Muscle of leg (tissue), 11 donors: ENCODE results near the gene TTLL5. TPM values are rescaled to one million over a fixed set of nuclear protein-coding genes. Genes with fewer than 3 reads are reported as not detected.

Source experiments
- DNase-seq: peaks from one replicate; pipeline ENCODE4 v3.0.0; 2013
- H3K27ac ChIP-seq: one replicate; pipeline ENCODE4 v1.5.1; 2013; ENCODE audit warnings: mild to moderate bottlenecking, low read length, control low read depth
- H3K27me3 ChIP-seq: one replicate; pipeline ENCODE4 v1.6.1; 2013; ENCODE audit warnings: low read length; ENCODE audit not compliant: control insufficient read depth, insufficient read depth
- H3K36me3 ChIP-seq: one replicate; pipeline ENCODE4 v1.6.1; 2013; ENCODE audit warnings: low read length; ENCODE audit not compliant: control insufficient read depth, insufficient read depth
- H3K4me1 ChIP-seq: one replicate; pipeline ENCODE4 v1.6.1; 2013; ENCODE audit warnings: low read length; ENCODE audit not compliant: control insufficient read depth, insufficient read depth
- H3K4me3 ChIP-seq: one replicate; pipeline ENCODE4 v1.5.1; 2013; ENCODE audit warnings: low read length, control low read depth
- H3K9me3 ChIP-seq: replicated peaks from 2 replicates; pipeline ENCODE4 v1.6.1; 2013; ENCODE audit warnings: low read depth, low read length; ENCODE audit not compliant: control insufficient read depth
- WGBS: methylation state at CpG from one replicate; pipeline ENCODE4 v1.1.5; 2013; ENCODE audit warnings: missing lambda C conversion rate; ENCODE audit not compliant: insufficient coverage; 5-methylcytosine and 5-hydroxymethylcytosine counted together
- polyA plus RNA-seq, 8 donors: library from polyadenylated mRNA; unstranded; fragments of 120-200 nt; gene quantifications; one replicate each; pipeline versions ENCODE4 v1.2.1 to v1.2.3, GENCODE V29; 2013; ENCODE audit warnings: inconsistent platforms in 1 of 8, low replicate concordance in 1 of 8; ENCODE audit not compliant: insufficient read length in 8 of 8, insufficient read depth in 1 of 8
- total RNA-seq: library from RNA; stranded (reverse); fragments of 120-200 nt; gene quantifications from one replicate; pipeline ENCODE4 v1.2.4, GENCODE V29; 2013

Gene TTLL5
- total and polyA plus RNA-seq, 9 donors, result 12.0 to 21.1 (median 15.2) TPM

DNA sequence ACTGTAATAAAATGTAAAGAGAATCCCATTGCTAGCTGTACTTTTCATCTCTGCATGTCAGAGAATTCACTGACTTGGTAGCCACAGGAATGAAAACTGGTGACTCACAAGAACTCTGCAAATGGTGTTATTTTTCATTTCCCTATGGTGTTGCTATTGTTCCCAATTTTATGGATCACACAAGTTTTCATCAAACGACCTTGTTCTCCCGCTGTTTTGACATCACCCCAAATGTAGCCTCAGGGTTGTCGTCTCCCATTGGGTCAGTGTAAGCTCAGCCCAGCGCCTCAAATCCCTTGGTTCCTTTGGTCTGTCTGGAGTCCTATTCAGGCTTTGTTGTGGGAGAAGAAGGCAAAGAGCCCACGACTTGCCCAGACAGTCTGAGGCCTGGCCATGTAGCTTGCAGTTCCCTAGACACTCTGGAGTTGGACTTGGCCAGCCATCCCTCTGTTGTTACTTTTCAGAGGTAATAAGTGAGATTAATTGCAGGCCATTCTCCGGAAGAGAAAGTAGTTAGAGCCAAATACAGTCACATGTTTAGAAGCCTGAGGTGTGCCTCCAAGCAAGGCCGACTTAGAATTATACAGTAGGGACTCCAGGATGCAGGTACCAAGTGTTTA, 161.6 kb downstream of the TTLL5 start:
- H3K9me3 ChIP-seq, result no peaks in the 10 kb centered on the region
- H3K27ac ChIP-seq, result peak overlapping the region; percentile 86
- H3K4me1 ChIP-seq, result peaks cover 22% of the 10 kb centered on the region
- peak; percentile 63 for DNase-seq
- 20% methylated on average over 3 of the region's 7 CpGs for WGBS
- H3K27me3 ChIP-seq, result no peaks in the 10 kb centered on the region
- no peak overlapping the region for H3K4me3 ChIP-seq
- H3K36me3 ChIP-seq, result peaks cover 13% of the 10 kb centered on the region

DNA sequence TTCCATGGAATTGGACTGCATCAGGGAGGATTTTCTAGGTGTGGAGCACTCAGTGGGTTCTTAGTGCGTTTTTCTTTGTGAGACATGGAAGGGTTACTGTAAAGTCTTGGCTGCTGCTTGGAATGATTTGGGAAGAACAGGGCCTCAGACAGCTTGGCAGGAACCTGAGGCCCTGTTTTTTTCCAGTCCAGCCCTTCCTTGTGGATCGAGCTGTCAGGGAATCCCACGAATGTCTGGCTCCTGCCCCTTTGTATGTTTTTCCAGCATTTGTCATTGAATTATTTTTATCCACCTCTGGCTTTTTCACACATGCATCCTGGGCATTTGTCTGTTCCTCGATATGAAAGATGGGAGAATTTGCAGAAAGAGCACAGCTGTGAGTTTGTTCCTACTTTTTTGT, 162.3 kb downstream of the TTLL5 start:
- Histone ChIP-seq H3K27me3 (no peaks in the 10 kb centered on the region), H3K27ac (peak overlapping the region; percentile 86), H3K9me3 (no peaks in the 10 kb centered on the region), H3K4me1 (peaks cover 22% of the 10 kb centered on the region), H3K4me3 (no peak overlapping the region), H3K36me3 (peaks cover 13% of the 10 kb centered on the region)
- DNase-seq, result peak; percentile 96
- WGBS, result 47% methylated on average over 2 of the region's 4 CpGs

DNA sequence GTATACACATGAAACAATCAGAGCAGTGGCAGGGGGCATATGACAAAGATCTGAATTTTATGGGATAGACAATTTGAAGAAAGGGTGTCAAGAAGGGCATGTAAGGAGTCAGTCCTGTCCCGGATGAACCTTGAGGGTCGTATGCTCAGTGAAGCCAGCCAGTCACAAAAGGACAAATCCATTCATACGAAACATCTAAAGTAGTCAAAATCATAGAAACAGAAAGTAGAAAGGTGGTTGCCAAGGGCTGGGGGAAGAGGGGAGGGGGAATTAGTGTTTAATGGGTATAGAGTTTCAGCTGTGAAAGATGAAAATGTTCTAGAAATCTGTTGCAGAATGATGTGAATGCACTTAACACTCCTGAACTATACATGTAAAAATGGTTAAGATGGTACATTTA, 163.3 kb downstream of the TTLL5 start:
- WGBS, result no CpG with 5 or more reads among the region's 3 CpGs
- peaks cover 22% of the 10 kb centered on the region for H3K4me1 ChIP-seq
- DNase-seq, result no peak

DNA sequence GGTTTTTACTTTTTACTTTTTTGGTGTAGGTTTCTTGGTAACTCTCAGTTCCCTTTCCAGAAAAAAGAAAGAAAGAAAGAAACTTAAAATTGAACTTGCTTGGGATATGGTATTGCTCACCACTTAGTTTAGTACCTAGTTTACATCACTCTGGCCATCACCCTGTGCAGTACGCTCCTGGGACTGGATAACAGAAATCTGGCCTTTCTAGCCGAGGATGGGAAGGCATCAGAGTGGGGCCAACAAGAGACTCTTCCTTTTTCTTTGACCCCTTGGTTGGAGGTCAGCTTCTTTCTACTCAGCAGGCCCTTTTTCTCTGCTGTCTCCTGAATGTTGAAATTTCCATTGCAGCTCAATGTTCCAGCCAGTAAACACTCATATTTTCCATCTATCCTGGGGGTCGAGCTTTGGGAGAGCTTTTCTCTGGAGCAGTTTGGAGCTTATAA, 164.1 kb downstream of the TTLL5 start:
- H3K4me3 ChIP-seq, result no peak overlapping the region
- peaks cover 22% of the 10 kb centered on the region for H3K4me1 ChIP-seq

More for the DNA sequence above, 163.3 kb downstream of the TTLL5 start:
- Histone ChIP-seq H3K36me3 (peaks cover 13% of the 10 kb centered on the region), H3K9me3 (no peaks in the 10 kb centered on the region), H3K27ac (peak overlapping the region; percentile 91), H3K27me3 (no peaks in the 10 kb centered on the region), H3K4me3 (no peak overlapping the region)

DNA sequence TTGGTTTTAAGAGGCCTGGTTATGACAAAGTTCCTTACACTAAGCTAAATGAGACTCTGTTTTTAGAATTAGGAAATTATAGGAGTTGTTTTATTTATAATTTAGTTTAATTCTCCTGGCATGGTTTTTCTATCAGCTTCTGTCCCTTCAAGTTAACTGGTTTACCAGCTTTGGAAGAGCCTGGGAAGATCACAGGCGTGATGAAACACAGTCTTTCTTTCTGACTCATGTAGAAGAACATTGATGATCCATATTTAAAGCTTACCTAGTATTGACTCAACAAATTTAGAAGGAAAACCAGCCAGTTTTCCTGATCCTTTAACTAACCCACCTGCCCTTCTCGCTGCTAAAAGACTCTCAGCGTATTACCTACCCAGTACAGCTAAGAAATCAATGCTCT, 165.6 kb downstream of the TTLL5 start:
- Histone ChIP-seq H3K27ac (peak overlapping the region; percentile 39), H3K4me1 (peaks cover 25% of the 10 kb centered on the region), H3K4me3 (no peak overlapping the region), H3K36me3 (peaks cover 4% of the 10 kb centered on the region), H3K9me3 (no peaks in the 10 kb centered on the region), H3K27me3 (no peaks in the 10 kb centered on the region)
- no CpG with 5 or more reads among the region's 3 CpGs for WGBS
- DNase-seq, result no peak

More for the DNA sequence above, 164.1 kb downstream of the TTLL5 start:
- H3K36me3 ChIP-seq, result peaks cover 7% of the 10 kb centered on the region
- no peaks in the 10 kb centered on the region for H3K9me3 ChIP-seq
- H3K27ac ChIP-seq, result peak overlapping the region; percentile 91
- peak; percentile 96 for DNase-seq
- WGBS, result no CpG with 5 or more reads among the region's 3 CpGs
- H3K27me3 ChIP-seq, result no peaks in the 10 kb centered on the region

DNA sequence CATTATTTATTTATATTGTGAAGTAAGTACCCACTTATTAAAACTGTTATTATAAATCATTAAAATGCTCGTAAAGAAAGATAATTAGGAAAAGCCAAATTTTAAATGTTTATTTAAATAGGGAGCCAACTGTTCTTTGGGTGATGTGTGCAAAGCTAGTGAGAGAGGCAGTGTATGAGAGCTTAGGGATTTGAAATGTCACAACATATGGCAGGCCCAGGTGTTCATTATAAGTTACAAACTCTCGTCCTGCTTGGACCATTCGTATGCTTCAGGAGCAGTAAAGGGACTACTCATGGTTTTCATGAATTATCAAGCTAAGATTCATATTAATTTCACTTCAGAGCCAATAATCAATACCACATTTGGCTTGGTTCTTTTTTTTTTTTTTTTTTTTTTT, 166.3 kb downstream of the TTLL5 start:
- Histone ChIP-seq H3K9me3 (no peaks in the 10 kb centered on the region), H3K27ac (no peak overlapping the region), H3K36me3 (no peaks in the 10 kb centered on the region), H3K27me3 (no peaks in the 10 kb centered on the region), H3K4me3 (no peak overlapping the region), H3K4me1 (peaks cover 27% of the 10 kb centered on the region)
- no peak for DNase-seq
- no CpG with 5 or more reads among the region's 3 CpGs for WGBS

DNA sequence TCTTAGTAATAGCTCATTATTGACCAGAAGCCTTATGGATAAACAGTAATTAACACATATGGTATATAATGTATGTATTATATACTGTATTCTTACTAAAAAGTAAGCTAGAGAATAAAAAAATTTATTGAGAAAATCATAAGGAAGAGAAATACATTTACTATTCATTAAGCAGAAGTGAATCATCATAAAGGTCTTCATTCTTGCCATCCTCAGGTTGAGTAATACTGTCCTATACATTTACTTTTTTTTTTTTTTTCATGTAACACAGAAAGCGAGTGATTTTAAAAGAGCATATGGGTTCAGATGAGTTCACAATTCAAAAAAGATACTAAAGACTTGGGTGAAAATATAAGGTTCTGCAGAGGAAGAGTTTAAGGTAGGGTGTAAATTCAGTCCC, 168.3 kb downstream of the TTLL5 start:
- no peak overlapping the region for H3K4me3 ChIP-seq
- peaks cover 16% of the 10 kb centered on the region for H3K4me1 ChIP-seq
- H3K36me3 ChIP-seq, result no peaks in the 10 kb centered on the region
- H3K27me3 ChIP-seq, result no peaks in the 10 kb centered on the region
- H3K27ac ChIP-seq, result no peak overlapping the region
- no peaks in the 10 kb centered on the region for H3K9me3 ChIP-seq
- no peak for DNase-seq
- WGBS, result no CpG with 5 or more reads among the region's 1 CpG

DNA sequence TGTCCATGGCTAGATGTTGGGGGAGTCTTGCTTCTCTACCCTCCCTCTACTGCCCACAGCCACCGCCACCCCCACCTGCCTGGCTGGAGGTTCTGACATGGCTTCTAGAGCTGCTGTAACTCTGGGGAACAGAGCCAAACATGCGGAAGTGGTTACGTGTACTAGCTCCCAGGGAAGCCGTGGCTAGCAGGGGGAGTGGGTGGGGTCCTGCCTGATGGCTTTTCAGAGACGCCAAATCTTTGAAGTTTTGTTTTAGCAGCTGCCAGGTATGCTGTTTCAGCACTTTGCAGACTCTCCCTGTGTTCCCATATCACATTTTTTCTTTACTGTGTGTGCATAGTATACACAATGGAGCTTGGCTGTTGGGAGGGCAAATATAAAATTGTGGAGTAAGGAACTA, 170.4 kb downstream of the TTLL5 start:
- H3K27me3 ChIP-seq, result no peaks in the 10 kb centered on the region
- H3K4me1 ChIP-seq, result peaks cover 11% of the 10 kb centered on the region
- no peaks in the 10 kb centered on the region for H3K36me3 ChIP-seq
- no peaks in the 10 kb centered on the region for H3K9me3 ChIP-seq
- DNase-seq, result peak; percentile 84
- no peak overlapping the region for H3K27ac ChIP-seq
- no CpG with 5 or more reads among the region's 5 CpGs for WGBS
- no peak overlapping the region for H3K4me3 ChIP-seq

DNA sequence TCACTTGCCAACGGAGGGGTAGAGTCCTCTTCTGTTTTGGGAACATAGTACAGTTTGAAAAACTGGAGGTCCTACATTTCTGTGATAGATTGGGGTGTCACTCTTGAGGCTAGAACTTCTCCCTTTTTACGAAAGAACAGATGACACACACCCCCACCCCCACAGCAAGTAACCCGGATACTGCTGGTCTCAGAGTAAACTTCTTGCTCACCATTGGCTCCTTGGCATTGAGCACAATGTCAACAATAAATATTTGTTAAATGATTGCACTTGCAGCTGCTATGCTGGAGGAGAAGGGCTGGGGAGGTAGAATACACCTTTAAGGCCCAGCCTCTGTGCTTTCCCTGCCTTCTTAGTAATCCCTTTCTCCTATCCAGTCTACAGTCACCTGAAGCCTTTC, 170.9 kb downstream of the TTLL5 start:
- Histone ChIP-seq H3K27ac (no peak overlapping the region), H3K4me3 (no peak overlapping the region)

DNA sequence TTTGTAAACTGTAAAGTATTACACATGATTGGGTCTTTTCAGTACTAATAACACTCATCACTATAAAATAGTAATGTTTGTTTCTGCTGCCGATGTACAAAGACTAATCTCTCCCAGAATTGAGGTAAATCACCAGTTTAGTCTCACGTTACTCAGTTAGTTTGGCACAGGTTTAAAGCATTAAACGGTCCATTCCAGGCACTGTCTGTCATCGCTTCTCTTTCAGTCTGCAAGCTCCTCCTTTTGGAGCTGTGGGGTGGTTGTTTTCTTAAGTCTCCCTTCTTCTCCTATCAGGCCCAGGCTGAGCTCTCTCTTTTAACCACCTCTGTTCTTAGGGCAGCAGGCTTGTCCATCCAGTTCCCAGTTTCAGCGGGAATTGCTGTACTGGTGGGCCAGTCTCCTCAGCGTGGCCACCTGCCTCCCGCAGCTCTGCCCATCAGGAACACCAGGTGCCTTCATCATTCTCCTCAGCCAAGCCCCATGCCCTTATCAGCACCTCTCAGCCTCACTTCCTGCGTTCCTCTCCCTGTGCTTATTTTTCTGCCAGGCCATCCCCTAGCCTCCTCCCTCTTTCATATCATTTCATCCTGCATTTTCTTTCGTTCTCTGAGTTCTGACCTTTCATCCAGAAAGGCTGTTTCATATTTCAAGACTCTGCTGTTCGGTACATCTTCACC, 171.7 kb downstream of the TTLL5 start:
- no peak overlapping the region for H3K27ac ChIP-seq
- peaks cover 2% of the 10 kb centered on the region for H3K36me3 ChIP-seq
- WGBS, result 77% methylated on average over 4 of the region's 10 CpGs
- no peaks in the 10 kb centered on the region for H3K27me3 ChIP-seq
- H3K4me1 ChIP-seq, result peaks cover 11% of the 10 kb centered on the region
- no peak overlapping the region for H3K4me3 ChIP-seq
- H3K9me3 ChIP-seq, result no peaks in the 10 kb centered on the region
- DNase-seq, result no peak

More for the DNA sequence above, 170.9 kb downstream of the TTLL5 start:
- no peak for DNase-seq
- no peaks in the 10 kb centered on the region for H3K27me3 ChIP-seq
- no peaks in the 10 kb centered on the region for H3K9me3 ChIP-seq
- no CpG with 5 or more reads among the region's 3 CpGs for WGBS
- H3K36me3 ChIP-seq, result peaks cover under 1% of the 10 kb centered on the region
- H3K4me1 ChIP-seq, result peaks cover 11% of the 10 kb centered on the region
